Measurements from ENCODE around the gene HEATR3.
A peak's percentile ranks its signal among the peaks of the same experiment; 100 is the strongest.

The HEATR3 gene, protein sequence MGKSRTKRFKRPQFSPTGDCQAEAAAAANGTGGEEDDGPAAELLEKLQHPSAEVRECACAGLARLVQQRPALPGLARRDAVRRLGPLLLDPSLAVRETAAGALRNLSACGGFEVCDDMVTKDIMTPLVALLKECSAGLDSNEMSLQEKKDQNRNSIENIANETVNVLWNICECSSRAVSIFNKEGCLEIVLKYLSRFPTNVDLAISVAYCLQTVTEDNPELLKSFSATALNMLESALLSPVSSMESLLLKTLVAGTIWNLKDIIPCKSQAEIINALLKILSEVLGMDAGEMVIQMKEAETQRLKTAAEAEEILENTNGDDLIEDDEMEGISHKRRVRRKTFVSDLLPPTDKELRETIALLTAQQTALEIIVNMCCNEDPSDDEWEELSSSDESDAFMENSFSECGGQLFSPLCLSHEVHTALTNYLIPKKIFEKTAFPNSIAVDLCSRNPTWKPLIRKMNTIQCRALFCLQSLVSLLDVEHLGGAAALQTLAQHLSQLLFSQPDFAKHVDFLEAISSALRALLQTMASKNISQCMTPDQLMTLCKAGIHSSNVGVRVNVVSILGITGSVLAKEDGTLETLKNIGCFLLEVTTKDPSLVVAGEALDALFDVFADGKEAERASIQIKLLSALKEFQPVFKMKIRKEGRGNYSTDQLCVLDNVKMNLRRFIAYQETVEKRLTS

DNA sequence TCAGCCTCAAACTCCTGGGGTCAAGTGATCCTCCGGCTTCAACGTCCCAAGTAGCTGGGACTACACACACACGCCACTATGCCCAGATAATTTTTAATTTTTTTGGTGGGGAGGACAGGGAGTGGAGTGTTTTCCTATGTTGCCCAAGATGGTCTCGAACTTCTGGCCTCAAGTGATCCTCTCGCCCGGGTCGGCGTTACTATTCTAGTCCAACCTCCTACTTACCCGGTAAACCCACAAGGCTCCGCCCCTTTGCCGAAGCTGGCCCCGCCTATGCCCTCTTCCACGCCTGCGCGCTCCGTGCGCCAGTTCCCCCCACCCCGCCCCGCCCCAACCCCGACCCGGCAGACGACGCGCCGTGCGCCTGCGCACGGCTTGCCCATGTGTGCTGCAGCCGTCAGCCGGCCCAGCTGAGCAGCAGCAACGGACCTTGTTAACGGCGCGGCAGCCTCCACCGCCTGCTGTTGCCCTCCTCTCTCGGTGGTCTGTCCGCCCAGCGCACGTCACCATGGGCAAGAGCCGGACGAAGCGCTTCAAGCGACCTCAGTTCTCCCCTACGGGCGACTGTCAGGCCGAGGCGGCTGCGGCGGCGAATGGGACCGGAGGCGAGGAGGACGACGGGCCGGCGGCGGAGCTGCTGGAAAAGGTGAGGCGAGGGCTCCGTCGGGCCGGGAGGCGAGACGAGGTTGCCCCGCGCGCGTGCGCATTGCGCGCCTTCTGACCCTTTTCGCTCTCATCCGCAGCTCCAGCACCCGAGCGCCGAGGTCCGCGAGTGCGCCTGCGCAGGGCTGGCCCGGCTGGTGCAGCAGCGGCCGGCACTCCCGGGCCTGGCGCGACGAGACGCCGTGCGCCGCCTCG is at the start of gene HEATR3:
Gene HEATR3, plus strand, starts transcription at position 347 of the 858 bp plus-strand sequence. Its CDS starts 162 bp downstream, at position 509.
- no peak for TF ChIP-seq EZH2phosphoT487 (IDR thresholded peaks at IDR 0.05; ENCODE audit: borderline replicate concordance)
- TF ChIP-seq, protein P1, sequence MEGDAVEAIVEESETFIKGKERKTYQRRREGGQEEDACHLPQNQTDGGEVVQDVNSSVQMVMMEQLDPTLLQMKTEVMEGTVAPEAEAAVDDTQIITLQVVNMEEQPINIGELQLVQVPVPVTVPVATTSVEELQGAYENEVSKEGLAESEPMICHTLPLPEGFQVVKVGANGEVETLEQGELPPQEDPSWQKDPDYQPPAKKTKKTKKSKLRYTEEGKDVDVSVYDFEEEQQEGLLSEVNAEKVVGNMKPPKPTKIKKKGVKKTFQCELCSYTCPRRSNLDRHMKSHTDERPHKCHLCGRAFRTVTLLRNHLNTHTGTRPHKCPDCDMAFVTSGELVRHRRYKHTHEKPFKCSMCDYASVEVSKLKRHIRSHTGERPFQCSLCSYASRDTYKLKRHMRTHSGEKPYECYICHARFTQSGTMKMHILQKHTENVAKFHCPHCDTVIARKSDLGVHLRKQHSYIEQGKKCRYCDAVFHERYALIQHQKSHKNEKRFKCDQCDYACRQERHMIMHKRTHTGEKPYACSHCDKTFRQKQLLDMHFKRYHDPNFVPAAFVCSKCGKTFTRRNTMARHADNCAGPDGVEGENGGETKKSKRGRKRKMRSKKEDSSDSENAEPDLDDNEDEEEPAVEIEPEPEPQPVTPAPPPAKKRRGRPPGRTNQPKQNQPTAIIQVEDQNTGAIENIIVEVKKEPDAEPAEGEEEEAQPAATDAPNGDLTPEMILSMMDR (conservative IDR thresholded peaks at IDR 0.05; ENCODE audit: low read length): no peak
- Histone ChIP-seq H3K9me2 (replicated peaks; ENCODE audit: low read depth, low read length) (no peaks in the 10 kb centered on the region), H3K9ac (ENCODE audit: low read depth, low read length, poor library complexity, severe bottlenecking) (peak within 1 kb of the TSS; percentile 82), H4K20me1 (ENCODE audit: insufficient read depth, low read length, poor library complexity, severe bottlenecking) (peaks cover 24% of the 10 kb centered on the region), H3K4me3 (ENCODE audit: low read length, poor library complexity, severe bottlenecking) (peak within 1 kb of the TSS; percentile 93), H3K79me2 (ENCODE audit: insufficient read depth, low read length) (peaks cover 32% of the 10 kb centered on the region), H3F3A (ENCODE audit: low read depth) (peaks cover under 1% of the 10 kb centered on the region; the same call in 1 of the 2 replicates), H3K9me3 (ENCODE audit: insufficient read depth, low read depth, low read length) (no peaks in the 10 kb centered on the region), H3K4me1 (ENCODE audit: insufficient read depth, low read length, poor library complexity, severe bottlenecking) (peaks cover 46% of the 10 kb centered on the region), H3K36me3 (ENCODE audit: insufficient read depth, low read length) (no peaks in the 10 kb centered on the region; the same call in 1 of the 2 replicates), H2AFZ (ENCODE audit: low read length) (peak within 1 kb of the TSS; percentile 98), H3K4me2 (ENCODE audit: low read depth, low read length, poor library complexity, severe bottlenecking) (peak within 1 kb of the TSS; percentile 96), H3K27me3 (ENCODE audit: insufficient read depth, low read length, poor library complexity, severe bottlenecking) (no peaks in the 10 kb centered on the region)

DNA sequence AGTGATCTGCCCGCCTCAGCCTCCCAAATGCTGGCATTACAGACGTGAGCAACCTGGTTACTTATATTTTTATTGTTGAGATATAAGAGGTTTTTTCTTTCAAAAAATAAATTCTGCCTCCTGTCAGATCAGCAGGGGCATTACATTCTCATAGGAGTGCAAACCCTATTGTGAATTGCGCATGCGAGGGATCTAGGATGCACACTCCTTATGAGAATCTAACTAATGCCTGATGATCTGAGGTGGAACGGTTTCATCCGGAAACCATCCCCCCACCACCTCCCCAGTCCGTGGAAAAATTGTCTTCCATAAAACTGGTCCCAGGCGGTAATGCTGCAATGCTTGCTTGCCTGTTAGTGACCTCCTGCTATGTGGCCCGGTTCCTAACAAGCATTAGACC is 48.2 kb upstream of the HEATR3 start:
- no peak overlapping the region for H3K9ac ChIP-seq (ENCODE audit: low read depth, low read length, poor library complexity, severe bottlenecking)
- H3K9me3 ChIP-seq (ENCODE audit: insufficient read depth, low read depth, low read length): no peaks in the 10 kb centered on the region
- no peak overlapping the region for H2AFZ ChIP-seq (ENCODE audit: low read length)
- H3K9me2 ChIP-seq (replicated peaks; ENCODE audit: low read depth, low read length): no peaks in the 10 kb centered on the region
- no peak for TF ChIP-seq EZH2phosphoT487 (IDR thresholded peaks at IDR 0.05; ENCODE audit: borderline replicate concordance)
- H3K4me2 ChIP-seq (ENCODE audit: low read depth, low read length, poor library complexity, severe bottlenecking): no peak overlapping the region
- H3K27me3 ChIP-seq (ENCODE audit: insufficient read depth, low read length, poor library complexity, severe bottlenecking): no peaks in the 10 kb centered on the region
- no peaks in the 10 kb centered on the region for H3K79me2 ChIP-seq (ENCODE audit: insufficient read depth, low read length)
- H3K36me3 ChIP-seq (ENCODE audit: insufficient read depth, low read length): no peaks in the 10 kb centered on the region
- no peaks in the 10 kb centered on the region for H3F3A ChIP-seq (ENCODE audit: low read depth)
- H3K4me1 ChIP-seq (ENCODE audit: insufficient read depth, low read length, poor library complexity, severe bottlenecking): no peaks in the 10 kb centered on the region
- H3K4me3 ChIP-seq (ENCODE audit: low read length, poor library complexity, severe bottlenecking): no peak overlapping the region
- H4K20me1 ChIP-seq (ENCODE audit: insufficient read depth, low read length, poor library complexity, severe bottlenecking): no peaks in the 10 kb centered on the region

DNA sequence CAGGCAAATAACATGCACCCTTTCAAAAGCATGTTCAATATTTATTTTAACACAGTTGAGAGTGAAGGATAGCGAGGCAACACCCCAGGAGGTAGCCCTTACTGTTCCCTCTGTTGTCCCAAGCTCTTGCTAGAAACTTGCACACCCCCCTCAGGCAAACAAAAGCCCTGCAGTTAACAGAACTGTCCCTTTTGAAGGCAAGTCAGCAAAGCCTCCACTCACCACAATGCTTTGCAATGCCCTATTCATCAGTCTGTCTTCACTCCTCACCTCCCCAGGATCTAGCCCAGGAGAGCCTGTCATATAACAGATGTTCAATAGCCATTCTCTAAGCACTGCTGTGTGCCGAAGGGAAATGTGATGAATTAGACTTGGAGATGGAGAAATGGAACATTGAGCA is 44.2 kb upstream of the HEATR3 start:
- no peak for TF ChIP-seq EZH2phosphoT487 (IDR thresholded peaks at IDR 0.05; ENCODE audit: borderline replicate concordance)
- TF ChIP-seq, protein P1 (conservative IDR thresholded peaks at IDR 0.05; ENCODE audit: low read length): peak; percentile 47
- no peak overlapping the region for H3K4me2 ChIP-seq (ENCODE audit: low read depth, low read length, poor library complexity, severe bottlenecking)

More for the DNA sequence above, 44.2 kb upstream of the HEATR3 start:
- Histone ChIP-seq H3K4me3 (ENCODE audit: low read length, poor library complexity, severe bottlenecking) (no peak overlapping the region), H3K36me3 (ENCODE audit: insufficient read depth, low read length) (no peaks in the 10 kb centered on the region), H2AFZ (ENCODE audit: low read length) (0 out of 2 replicates have a peak overlapping the region, but pooled peaks have one; percentile 6), H3K79me2 (ENCODE audit: insufficient read depth, low read length) (peaks cover 12% of the 10 kb centered on the region), H3K4me1 (ENCODE audit: insufficient read depth, low read length, poor library complexity, severe bottlenecking) (peaks cover 12% of the 10 kb centered on the region), H3K27me3 (ENCODE audit: insufficient read depth, low read length, poor library complexity, severe bottlenecking) (no peaks in the 10 kb centered on the region), H3K9me3 (ENCODE audit: insufficient read depth, low read depth, low read length) (no peaks in the 10 kb centered on the region), H3K9me2 (replicated peaks; ENCODE audit: low read depth, low read length) (no peaks in the 10 kb centered on the region), H3K9ac (ENCODE audit: low read depth, low read length, poor library complexity, severe bottlenecking) (no peak overlapping the region), H3F3A (ENCODE audit: low read depth) (no peaks in the 10 kb centered on the region), H4K20me1 (ENCODE audit: insufficient read depth, low read length, poor library complexity, severe bottlenecking) (peaks cover 9% of the 10 kb centered on the region)
